Parathyroid adenoma (tissue), 2 donors: ENCODE results near the gene RNF215.

ENCODE experiments used
- H2AFZ ChIP-seq: fragments of 300-600 bp; sonication (generic); one replicate; pipeline ENCODE4 v1.7.0; 2017; ENCODE audit warnings: antibody characterized with exemption, mild to moderate bottlenecking
- H3K27ac ChIP-seq: fragments of 300-600 bp; sonication (generic); one replicate; pipeline ENCODE4 v1.7.0; 2017
- H3K27me3 ChIP-seq: fragments of 300-600 bp; sonication (generic); one replicate; pipeline ENCODE4 v1.7.0; 2017; ENCODE audit warnings: low read length; ENCODE audit not compliant: control insufficient read depth, insufficient read depth
- H3K36me3 ChIP-seq: fragments of 300-600 bp; sonication (generic); one replicate; pipeline ENCODE4 v1.7.0; 2017; ENCODE audit warnings: low read length; ENCODE audit not compliant: control insufficient read depth, insufficient read depth
- H3K4me1 ChIP-seq: fragments of 300-600 bp; sonication (generic); one replicate; pipeline ENCODE4 v1.7.0; 2017; ENCODE audit warnings: control low read depth
- H3K4me2 ChIP-seq: fragments of 300-600 bp; sonication (generic); one replicate; pipeline ENCODE4 v1.7.0; 2017; ENCODE audit warnings: low read length
- H3K4me3 ChIP-seq: fragments of 300-600 bp; sonication (generic); one replicate; pipeline ENCODE4 v1.7.0; 2017; ENCODE audit warnings: low read depth, low read length
- H3K79me2 ChIP-seq: fragments of 300-600 bp; sonication (generic); one replicate; pipeline ENCODE4 v1.7.0; 2017; ENCODE audit warnings: control low read depth
- H3K9ac ChIP-seq: fragments of 300-600 bp; sonication (generic); one replicate; pipeline ENCODE4 v1.7.0; 2017; ENCODE audit warnings: mild to moderate bottlenecking
- H3K9me3 ChIP-seq: fragments of 300-600 bp; sonication (generic); one replicate; pipeline ENCODE4 v1.7.0; 2017; ENCODE audit warnings: low read length; ENCODE audit not compliant: control insufficient read depth
- TF ChIP-seq, protein P1 (sequence below): fragments of 300-600 bp; sonication (generic); IDR thresholded peaks from one replicate; pipeline ENCODE4 v1.7.0; 2017; ENCODE audit warnings: antibody characterized with exemption, mild to moderate bottlenecking
- donor health status: primary hyperparathyroidism.

RNF215 gene

GRCh38 chr22:30422481-30423300 lies 35.5 kb upstream of the RNF215 start:
- TF ChIP-seq, protein P1, sequence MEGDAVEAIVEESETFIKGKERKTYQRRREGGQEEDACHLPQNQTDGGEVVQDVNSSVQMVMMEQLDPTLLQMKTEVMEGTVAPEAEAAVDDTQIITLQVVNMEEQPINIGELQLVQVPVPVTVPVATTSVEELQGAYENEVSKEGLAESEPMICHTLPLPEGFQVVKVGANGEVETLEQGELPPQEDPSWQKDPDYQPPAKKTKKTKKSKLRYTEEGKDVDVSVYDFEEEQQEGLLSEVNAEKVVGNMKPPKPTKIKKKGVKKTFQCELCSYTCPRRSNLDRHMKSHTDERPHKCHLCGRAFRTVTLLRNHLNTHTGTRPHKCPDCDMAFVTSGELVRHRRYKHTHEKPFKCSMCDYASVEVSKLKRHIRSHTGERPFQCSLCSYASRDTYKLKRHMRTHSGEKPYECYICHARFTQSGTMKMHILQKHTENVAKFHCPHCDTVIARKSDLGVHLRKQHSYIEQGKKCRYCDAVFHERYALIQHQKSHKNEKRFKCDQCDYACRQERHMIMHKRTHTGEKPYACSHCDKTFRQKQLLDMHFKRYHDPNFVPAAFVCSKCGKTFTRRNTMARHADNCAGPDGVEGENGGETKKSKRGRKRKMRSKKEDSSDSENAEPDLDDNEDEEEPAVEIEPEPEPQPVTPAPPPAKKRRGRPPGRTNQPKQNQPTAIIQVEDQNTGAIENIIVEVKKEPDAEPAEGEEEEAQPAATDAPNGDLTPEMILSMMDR, result no peak
- H3K27ac ChIP-seq, result peak overlapping the region; percentile 90
- no peaks in the 10 kb centered on the region for H3K79me2 ChIP-seq
- H3K9me3 ChIP-seq, result no peaks in the 10 kb centered on the region
- peak overlapping the region; percentile 71 for H2AFZ ChIP-seq
- H3K4me2 ChIP-seq, result peak overlapping the region; percentile 77
- no peak overlapping the region for H3K9ac ChIP-seq
- peaks cover 6% of the 10 kb centered on the region for H3K4me1 ChIP-seq
- no peaks in the 10 kb centered on the region for H3K36me3 ChIP-seq
- H3K27me3 ChIP-seq, result no peaks in the 10 kb centered on the region
- H3K4me3 ChIP-seq, result peak overlapping the region; percentile 63

DNA sequence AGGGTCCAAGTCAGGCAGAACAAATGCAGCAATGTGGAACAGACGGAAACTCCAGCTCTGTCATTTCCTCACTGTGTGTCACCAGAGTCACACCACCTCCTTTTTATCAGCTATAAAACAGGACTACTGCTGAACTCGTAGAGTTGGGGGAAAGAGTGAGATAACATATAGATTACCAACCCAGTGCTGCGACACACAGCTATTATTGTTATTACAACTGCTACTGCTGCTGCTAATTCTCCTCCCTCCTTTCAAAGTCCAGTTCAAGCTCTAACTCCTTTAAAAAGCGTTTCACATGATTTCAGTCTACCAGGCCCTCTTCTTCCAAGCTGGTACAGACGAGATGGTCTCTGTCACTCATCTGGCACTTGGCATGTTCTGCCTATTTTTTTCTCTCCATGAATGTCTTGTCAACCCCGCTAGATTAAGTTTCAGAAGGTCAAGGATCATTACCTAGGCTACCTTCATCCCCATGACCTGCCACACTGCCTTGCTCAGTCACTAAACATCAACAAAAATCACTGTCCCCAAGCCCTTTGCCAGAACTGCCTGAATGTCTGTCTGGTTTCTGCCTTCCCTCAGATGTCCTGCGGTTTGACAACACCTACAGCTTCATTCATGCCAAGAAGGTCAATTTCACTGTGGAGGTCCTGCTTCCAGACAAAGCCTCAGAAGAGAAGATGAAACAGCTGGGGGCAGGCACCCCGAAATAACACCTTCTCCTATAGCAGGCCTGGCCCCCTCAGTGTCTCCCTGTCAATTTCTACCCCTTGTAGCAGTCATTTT lies 34.7 kb upstream of the RNF215 start:
- TF ChIP-seq, protein P1, result no peak
- Histone ChIP-seq H3K4me2 (peak overlapping the region; percentile 77), H2AFZ (no peak overlapping the region), H3K4me3 (peak overlapping the region; percentile 9), H3K9ac (no peak overlapping the region), H3K4me1 (peaks cover 6% of the 10 kb centered on the region), H3K9me3 (no peaks in the 10 kb centered on the region), H3K36me3 (no peaks in the 10 kb centered on the region), H3K27ac (peak overlapping the region; percentile 90), H3K27me3 (no peaks in the 10 kb centered on the region), H3K79me2 (no peaks in the 10 kb centered on the region)

- H3K4me2 ChIP-seq, result peak overlapping the region; percentile 20
- H3K36me3 ChIP-seq, result no peaks in the 10 kb centered on the region
- no peak overlapping the region for H3K4me3 ChIP-seq
- H3K9ac ChIP-seq, result no peak overlapping the region
- no peak overlapping the region for H2AFZ ChIP-seq
- no peaks in the 10 kb centered on the region for H3K79me2 ChIP-seq
- TF ChIP-seq, protein P1, result no peak
- H3K4me1 ChIP-seq, result peaks cover 6% of the 10 kb centered on the region
- H3K9me3 ChIP-seq, result no peaks in the 10 kb centered on the region
- no peak overlapping the region for H3K27ac ChIP-seq
- H3K27me3 ChIP-seq, result no peaks in the 10 kb centered on the region
These were observed 33.3 kb upstream of the RNF215 start for GRCh38 chr22:30420347-30421125.

DNA sequence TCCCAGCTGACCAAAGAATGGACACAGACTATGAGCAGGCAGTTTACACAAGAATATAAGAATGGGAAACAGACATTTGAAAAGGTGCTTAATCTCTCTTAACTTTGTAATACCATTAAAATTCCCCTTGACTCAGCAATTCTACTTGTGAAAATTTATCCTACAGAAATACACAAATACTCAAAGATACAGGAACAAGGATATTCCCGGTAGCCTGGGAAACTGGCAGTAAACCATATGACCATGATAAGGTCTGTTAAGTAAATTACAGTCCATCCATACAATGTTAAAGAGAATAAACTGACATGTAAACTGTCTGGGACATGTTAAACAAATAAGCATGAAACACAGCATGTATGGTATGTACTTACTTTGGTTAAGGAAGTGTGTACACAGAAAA lies 29.6 kb upstream of the RNF215 start:
- Histone ChIP-seq H3K27me3 (no peaks in the 10 kb centered on the region), H3K9ac (no peak overlapping the region), H2AFZ (no peak overlapping the region), H3K4me3 (no peak overlapping the region), H3K4me1 (peaks cover 5% of the 10 kb centered on the region), H3K79me2 (no peaks in the 10 kb centered on the region), H3K4me2 (no peak overlapping the region), H3K9me3 (no peaks in the 10 kb centered on the region), H3K27ac (no peak overlapping the region), H3K36me3 (no peaks in the 10 kb centered on the region)
- TF ChIP-seq, protein P1, result no peak
